IPS-15b (cell line): ENCODE measurements around the gene INPP5J.

Experiments used
- H3K27me3 ChIP-seq: one replicate; pipeline ENCODE4 v1.6.1; 2013; ENCODE audit warnings: low read length; ENCODE audit not compliant: control insufficient read depth, insufficient read depth
- H3K36me3 ChIP-seq: one replicate; pipeline ENCODE4 v1.6.1; 2013; ENCODE audit warnings: low read length; ENCODE audit not compliant: control insufficient read depth, insufficient read depth
- H3K4me1 ChIP-seq: one replicate; pipeline ENCODE4 v1.6.1; 2013; ENCODE audit warnings: mild to moderate bottlenecking, low read length; ENCODE audit not compliant: control insufficient read depth, insufficient read depth
- H3K4me3 ChIP-seq: one replicate; pipeline ENCODE4 v1.5.1; 2013; ENCODE audit warnings: low read depth, low read length
- H3K9ac ChIP-seq: one replicate; pipeline ENCODE4 v1.6.1; 2013; ENCODE audit warnings: low read depth, mild to moderate bottlenecking, low read length
- H3K9me3 ChIP-seq: one replicate; pipeline ENCODE4 v1.6.1; 2013; ENCODE audit warnings: mild to moderate bottlenecking, low read length; ENCODE audit not compliant: control insufficient read depth, insufficient read depth

INPP5J gene

GRCh38 chr22:31098632-31099110 is 24.1 kb upstream of the INPP5J start:
- H3K36me3 ChIP-seq, result peaks cover 3% of the 10 kb centered on the region
- H3K27me3 ChIP-seq, result peaks cover 3% of the 10 kb centered on the region
- H3K9me3 ChIP-seq, result no peaks in the 10 kb centered on the region
- H3K4me1 ChIP-seq, result peaks cover 8% of the 10 kb centered on the region
- no peak overlapping the region for H3K9ac ChIP-seq
- H3K4me3 ChIP-seq, result peak overlapping the region; percentile 52

GRCh38 chr22:31099386-31099785 is 23.4 kb upstream of the INPP5J start:
- peaks cover 3% of the 10 kb centered on the region for H3K36me3 ChIP-seq
- no peaks in the 10 kb centered on the region for H3K9me3 ChIP-seq
- H3K4me3 ChIP-seq, result peak overlapping the region; percentile 37
- peaks cover 3% of the 10 kb centered on the region for H3K27me3 ChIP-seq
- H3K4me1 ChIP-seq, result peaks cover 8% of the 10 kb centered on the region
- H3K9ac ChIP-seq, result no peak overlapping the region

- Histone ChIP-seq H3K9me3 (no peaks in the 10 kb centered on the region), H3K4me3 (no peak overlapping the region), H3K27me3 (peaks cover 3% of the 10 kb centered on the region), H3K9ac (no peak overlapping the region), H3K36me3 (peaks cover 3% of the 10 kb centered on the region), H3K4me1 (peaks cover 8% of the 10 kb centered on the region)
Measured at GRCh38 chr22:31099841-31100761, 22.7 kb upstream of the INPP5J start.

DNA sequence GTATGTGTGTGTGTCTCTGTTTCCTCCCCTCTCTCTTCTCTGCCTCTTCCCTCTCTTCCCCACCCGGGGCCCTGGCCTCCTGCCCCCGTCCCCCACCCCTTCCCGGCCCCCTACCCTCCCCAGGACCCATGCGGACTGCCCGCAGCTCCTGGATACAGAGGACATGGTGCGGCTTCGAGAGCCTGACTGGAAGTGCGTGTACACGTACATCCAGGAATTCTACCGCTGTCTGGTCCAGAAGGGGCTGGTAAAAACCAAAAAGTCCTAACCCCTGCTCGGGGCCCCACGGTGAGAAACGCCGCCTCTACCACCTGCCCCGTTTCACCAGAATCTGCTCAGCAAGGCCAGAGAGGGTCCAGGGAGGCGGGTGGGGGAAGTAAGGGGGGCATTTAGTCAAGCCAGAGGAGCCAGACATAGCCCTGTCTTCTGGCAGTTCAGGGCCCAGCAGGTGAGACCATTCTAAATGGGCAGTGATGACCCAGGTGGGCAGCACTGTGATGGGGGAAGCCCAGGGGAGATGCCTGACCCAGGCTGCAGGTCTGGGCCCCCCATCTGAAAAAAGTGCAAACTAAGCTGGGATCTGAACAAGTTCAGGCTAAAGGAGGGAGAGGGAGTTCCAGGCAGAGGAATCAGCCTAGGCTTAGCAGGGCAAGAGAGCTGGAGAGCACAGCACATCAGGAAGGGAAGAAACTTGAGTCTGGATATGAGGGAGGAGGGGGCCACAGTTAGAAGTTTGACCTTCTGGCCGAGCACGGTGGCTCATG is 21.8 kb upstream of the INPP5J start:
- Histone ChIP-seq H3K27me3 (peaks cover 11% of the 10 kb centered on the region), H3K4me1 (peaks cover 15% of the 10 kb centered on the region), H3K4me3 (no peak overlapping the region), H3K9me3 (no peaks in the 10 kb centered on the region), H3K36me3 (peaks cover 3% of the 10 kb centered on the region), H3K9ac (no peak overlapping the region)

DNA sequence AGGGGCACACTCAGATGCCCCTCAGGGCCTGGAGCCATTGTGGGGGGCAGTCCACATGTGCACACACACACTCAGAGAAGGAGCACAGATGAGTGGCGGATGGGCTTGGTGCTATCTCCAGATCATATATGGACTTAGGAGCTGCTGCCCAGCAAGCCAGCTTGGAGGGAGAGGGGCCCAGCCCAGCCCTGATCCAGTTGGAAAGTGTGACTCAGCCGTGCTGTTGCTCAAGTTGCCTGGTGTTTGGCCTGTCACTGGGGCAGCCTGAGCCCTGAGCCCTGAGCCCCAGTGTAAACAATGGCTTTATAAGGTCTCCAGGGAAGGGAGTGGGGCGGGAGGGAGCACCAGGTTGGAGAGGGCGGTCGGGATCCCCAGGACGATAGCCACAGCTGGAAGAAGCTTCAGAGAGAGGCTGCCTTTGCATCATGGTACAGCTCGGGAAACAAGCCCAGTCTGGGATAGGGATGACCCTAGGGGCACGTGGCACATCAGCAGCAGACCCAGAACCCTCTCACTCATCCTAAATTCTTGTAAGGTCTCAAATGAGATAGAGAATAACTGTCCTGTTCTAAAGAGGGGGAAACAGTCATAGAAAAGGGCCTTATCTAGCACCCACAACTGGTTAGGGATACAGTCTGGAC is 20.2 kb upstream of the INPP5J start:
- Histone ChIP-seq H3K9ac (no peak overlapping the region), H3K9me3 (no peaks in the 10 kb centered on the region), H3K4me1 (peaks cover 15% of the 10 kb centered on the region), H3K36me3 (peaks cover 3% of the 10 kb centered on the region), H3K27me3 (peaks cover 23% of the 10 kb centered on the region), H3K4me3 (no peak overlapping the region)

GRCh38 chr22:31103111-31103510 is 19.7 kb upstream of the INPP5J start:
- Histone ChIP-seq H3K9ac (no peak overlapping the region), H3K36me3 (peaks cover 3% of the 10 kb centered on the region), H3K27me3 (peaks cover 23% of the 10 kb centered on the region), H3K4me3 (no peak overlapping the region), H3K4me1 (peaks cover 13% of the 10 kb centered on the region), H3K9me3 (no peaks in the 10 kb centered on the region)

- peaks cover 22% of the 10 kb centered on the region for H3K27me3 ChIP-seq
- H3K9me3 ChIP-seq, result no peaks in the 10 kb centered on the region
- H3K4me3 ChIP-seq, result no peak overlapping the region
- H3K36me3 ChIP-seq, result peaks cover 3% of the 10 kb centered on the region
- H3K9ac ChIP-seq, result no peak overlapping the region
- peaks cover 8% of the 10 kb centered on the region for H3K4me1 ChIP-seq
Measured at GRCh38 chr22:31103899-31104694, 18.7 kb upstream of the INPP5J start.

DNA sequence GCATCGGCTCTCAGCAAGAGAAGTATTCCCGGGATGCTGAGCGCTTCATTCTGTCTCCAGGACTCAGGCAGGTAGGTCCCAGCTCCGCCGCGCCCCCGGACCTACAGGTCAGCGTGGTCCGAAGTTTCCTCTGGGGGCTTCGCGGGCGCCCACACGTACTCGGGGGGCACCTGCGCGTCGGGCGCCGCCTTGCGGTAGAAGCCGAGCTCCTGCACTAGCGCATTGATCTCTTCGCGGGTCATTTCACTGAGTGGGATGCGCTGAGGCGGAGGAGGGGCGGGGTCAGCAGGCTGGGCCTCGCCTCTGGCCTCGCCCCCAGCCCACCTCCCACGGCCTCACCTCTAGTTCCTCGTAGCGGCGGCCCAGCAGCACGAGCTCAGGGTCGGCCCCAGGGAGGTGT is 17.9 kb upstream of the INPP5J start:
- Histone ChIP-seq H3K36me3 (no peaks in the 10 kb centered on the region), H3K4me3 (peak overlapping the region; percentile 39), H3K27me3 (peaks cover 20% of the 10 kb centered on the region), H3K4me1 (peaks cover 7% of the 10 kb centered on the region), H3K9ac (no peak overlapping the region), H3K9me3 (no peaks in the 10 kb centered on the region)

GRCh38 chr22:31105282-31105929 is 17.4 kb upstream of the INPP5J start:
- Histone ChIP-seq H3K4me1 (peaks cover 7% of the 10 kb centered on the region), H3K36me3 (no peaks in the 10 kb centered on the region), H3K9me3 (no peaks in the 10 kb centered on the region), H3K4me3 (peak overlapping the region; percentile 39), H3K27me3 (peaks cover 20% of the 10 kb centered on the region), H3K9ac (no peak overlapping the region)

DNA sequence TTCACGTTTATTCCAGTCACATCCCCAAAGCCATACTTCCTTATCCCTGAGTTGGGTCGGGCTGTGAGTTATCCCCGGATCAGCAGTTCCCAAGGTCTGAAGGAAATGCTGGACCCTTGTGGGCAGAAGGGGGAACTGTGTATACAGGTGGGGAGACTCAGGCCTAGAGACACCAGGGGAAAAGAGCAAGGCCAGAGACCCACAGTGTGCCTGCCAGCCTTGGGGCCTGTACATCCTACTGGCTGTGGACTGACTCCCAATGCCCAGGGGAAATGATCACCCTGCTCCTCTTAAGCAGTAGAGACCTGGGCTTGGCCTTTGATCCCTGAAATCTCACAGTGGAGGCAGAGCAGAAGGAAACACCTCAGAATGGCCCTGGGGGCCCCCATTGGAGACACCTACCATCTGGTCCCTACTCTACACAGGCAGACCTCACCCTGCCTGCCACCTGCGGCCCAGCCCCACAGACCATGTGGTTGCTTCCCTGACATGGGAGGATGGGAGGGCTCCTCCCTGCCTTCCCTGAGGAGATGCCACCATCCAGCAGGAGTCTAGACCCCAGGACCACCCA is 16.7 kb upstream of the INPP5J start:
- no peaks in the 10 kb centered on the region for H3K9me3 ChIP-seq
- H3K36me3 ChIP-seq, result no peaks in the 10 kb centered on the region
- peaks cover 20% of the 10 kb centered on the region for H3K27me3 ChIP-seq
- H3K9ac ChIP-seq, result no peak overlapping the region
- H3K4me3 ChIP-seq, result peak overlapping the region; percentile 91
- peaks cover 7% of the 10 kb centered on the region for H3K4me1 ChIP-seq
